GM12874 (cell line): ENCODE data around the gene DHX58.

Experiments used
- TF ChIP-seq, protein P1 (sequence below): IDR thresholded peaks from 2 replicates; pipeline ENCODE4 v1.5.1; 2011; ENCODE audit warnings: low read depth, mild to moderate bottlenecking, control low read depth, low read length, moderate library complexity; ENCODE audit not compliant: insufficient read depth

The DHX58 gene

GRCh38 chr17:42092939-42093338 lies 19.6 kb downstream of the DHX58 start:
- TF ChIP-seq, protein P1, sequence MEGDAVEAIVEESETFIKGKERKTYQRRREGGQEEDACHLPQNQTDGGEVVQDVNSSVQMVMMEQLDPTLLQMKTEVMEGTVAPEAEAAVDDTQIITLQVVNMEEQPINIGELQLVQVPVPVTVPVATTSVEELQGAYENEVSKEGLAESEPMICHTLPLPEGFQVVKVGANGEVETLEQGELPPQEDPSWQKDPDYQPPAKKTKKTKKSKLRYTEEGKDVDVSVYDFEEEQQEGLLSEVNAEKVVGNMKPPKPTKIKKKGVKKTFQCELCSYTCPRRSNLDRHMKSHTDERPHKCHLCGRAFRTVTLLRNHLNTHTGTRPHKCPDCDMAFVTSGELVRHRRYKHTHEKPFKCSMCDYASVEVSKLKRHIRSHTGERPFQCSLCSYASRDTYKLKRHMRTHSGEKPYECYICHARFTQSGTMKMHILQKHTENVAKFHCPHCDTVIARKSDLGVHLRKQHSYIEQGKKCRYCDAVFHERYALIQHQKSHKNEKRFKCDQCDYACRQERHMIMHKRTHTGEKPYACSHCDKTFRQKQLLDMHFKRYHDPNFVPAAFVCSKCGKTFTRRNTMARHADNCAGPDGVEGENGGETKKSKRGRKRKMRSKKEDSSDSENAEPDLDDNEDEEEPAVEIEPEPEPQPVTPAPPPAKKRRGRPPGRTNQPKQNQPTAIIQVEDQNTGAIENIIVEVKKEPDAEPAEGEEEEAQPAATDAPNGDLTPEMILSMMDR: no peak

DNA sequence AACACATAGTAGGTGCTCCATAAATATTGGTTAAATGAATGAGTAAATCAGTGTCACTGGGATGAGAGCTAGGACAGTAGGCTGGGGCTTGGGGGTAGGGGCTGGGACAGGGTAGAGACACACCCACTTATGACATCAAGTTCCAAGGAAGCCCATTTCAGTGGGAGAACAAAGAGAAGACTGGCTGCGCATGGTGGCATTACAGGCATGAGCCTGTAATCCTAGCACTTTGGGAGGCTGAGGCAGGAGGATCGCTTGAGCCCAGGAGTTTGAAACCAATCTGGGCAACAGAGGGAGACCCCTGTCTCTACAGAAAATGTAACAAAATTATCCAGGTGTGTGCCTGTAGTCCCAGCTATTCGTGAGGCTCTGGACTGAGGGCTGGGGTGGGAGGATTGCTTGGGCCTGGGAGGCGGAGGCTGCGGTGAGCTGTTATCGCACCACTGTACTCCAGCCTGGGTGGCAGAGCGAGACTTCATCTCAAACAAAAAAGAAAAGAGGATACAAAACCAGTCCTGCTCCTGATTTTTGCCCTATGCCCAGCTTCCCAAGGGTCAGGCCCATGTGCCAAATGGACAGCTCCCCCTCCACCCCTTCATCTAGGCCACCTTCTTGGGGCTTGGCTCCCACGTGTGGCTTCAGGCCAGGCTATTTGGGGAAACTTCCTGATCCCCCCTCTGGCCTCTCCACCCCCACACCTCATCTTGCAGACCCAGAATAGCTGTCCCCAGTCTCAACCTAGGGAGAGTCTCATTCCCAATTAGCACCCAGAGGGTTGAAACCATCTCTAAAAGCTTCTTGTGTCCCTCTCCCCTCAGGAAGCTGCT lies 21.3 kb downstream of the DHX58 start:
- TF ChIP-seq, protein P1: no peak

- TF ChIP-seq, protein P1: no peak
Measured at GRCh38 chr17:42088736-42089135, 23.8 kb downstream of the DHX58 start.

- TF ChIP-seq, protein P1: no peak
Measured at GRCh38 chr17:42087736-42088705, 24.5 kb downstream of the DHX58 start.

DNA sequence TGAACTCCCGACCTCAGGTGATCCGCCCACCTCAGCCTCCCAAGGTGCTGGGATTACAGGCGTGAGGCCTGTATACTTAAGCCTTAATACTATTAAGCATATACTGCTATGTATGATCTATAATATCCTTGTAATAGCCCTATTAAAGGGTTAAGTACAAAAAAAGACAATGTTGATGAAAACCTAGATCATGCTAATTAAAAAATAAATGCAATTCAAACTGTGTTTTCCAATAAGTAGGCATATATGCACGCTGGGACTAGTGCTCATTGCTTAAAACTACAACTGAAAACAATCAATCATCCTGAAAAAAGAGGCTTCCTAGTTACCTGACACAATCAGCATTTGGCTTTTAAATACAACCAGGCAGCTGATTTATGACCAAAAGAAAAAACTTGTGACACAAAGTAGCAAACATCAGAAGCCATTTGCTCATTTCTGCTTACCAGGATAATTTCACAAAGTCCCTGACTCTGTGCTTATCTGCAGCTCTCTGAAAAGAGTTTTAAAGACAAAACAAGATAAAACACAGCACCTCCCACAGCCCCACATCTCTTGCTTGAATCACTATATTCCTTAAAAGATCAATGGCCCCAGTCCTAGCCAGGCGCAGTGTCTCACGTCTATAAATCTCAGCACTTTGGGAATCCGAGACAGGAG lies 25.3 kb downstream of the DHX58 start:
- TF ChIP-seq, protein P1: no peak

GRCh38 chr17:42081516-42082129 lies 30.9 kb downstream of the DHX58 start:
- TF ChIP-seq, protein P1: no peak
